Neural crest cell (in vitro differentiated cells): ENCODE measurements around the gene MOV10L1. TPM values are rescaled to one million over a fixed set of nuclear protein-coding genes. Genes with fewer than 3 reads are reported as not detected.

ENCODE experiments used
- DNase-seq: peaks from one replicate; pipeline ENCODE4 v3.0.0; 2021; ENCODE audit warnings: low read depth, mixed read lengths, low spot score
- H3K27ac Mint-ChIP-seq: one replicate; pipeline ENCODE4 v1.8.0; 2021; ENCODE audit warnings: mild to moderate bottlenecking, mixed read lengths; ENCODE audit not compliant: unreplicated experiment
- H3K27me3 Mint-ChIP-seq: 2 replicates; pipeline ENCODE4 v1.8.0; 2021; ENCODE audit warnings: low read depth, mild to moderate bottlenecking, mixed read lengths
- H3K36me3 Mint-ChIP-seq: 2 replicates; pipeline ENCODE4 v1.8.0; 2021; ENCODE audit warnings: low read depth, mild to moderate bottlenecking, mixed read lengths
- H3K4me1 Mint-ChIP-seq: 2 replicates; pipeline ENCODE4 v1.8.0; 2021; ENCODE audit warnings: mixed read lengths
- H3K4me3 Mint-ChIP-seq: one replicate; pipeline ENCODE4 v1.8.0; 2021; ENCODE audit warnings: mild to moderate bottlenecking, mixed read lengths
- H3K9me3 Mint-ChIP-seq: 2 replicates; pipeline ENCODE4 v1.8.0; 2021; ENCODE audit warnings: mixed read lengths
- total RNA-seq: library from RNA; stranded (reverse); gene quantifications from 2 replicates; pipeline ENCODE4 v1.2.1, GENCODE V29; 2021
- TF ChIP-seq, protein P1 (sequence below): fragments of 200-600 bp; sonication (generic); conservative IDR thresholded peaks from 2 replicates; pipeline ENCODE4 v1.5.0; 2021; ENCODE audit warnings: antibody characterized with exemption, mild to moderate bottlenecking

The MOV10L1 gene
- total RNA-seq, 1 donor from 2014 or later = not detected

GRCh38 chr22:50209893-50210292 is 120.1 kb downstream of the MOV10L1 start:
- peak; percentile 71 for DNase-seq
- TF ChIP-seq, protein P1, sequence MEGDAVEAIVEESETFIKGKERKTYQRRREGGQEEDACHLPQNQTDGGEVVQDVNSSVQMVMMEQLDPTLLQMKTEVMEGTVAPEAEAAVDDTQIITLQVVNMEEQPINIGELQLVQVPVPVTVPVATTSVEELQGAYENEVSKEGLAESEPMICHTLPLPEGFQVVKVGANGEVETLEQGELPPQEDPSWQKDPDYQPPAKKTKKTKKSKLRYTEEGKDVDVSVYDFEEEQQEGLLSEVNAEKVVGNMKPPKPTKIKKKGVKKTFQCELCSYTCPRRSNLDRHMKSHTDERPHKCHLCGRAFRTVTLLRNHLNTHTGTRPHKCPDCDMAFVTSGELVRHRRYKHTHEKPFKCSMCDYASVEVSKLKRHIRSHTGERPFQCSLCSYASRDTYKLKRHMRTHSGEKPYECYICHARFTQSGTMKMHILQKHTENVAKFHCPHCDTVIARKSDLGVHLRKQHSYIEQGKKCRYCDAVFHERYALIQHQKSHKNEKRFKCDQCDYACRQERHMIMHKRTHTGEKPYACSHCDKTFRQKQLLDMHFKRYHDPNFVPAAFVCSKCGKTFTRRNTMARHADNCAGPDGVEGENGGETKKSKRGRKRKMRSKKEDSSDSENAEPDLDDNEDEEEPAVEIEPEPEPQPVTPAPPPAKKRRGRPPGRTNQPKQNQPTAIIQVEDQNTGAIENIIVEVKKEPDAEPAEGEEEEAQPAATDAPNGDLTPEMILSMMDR = peak; percentile 88
- Mint-ChIP-seq H3K4me1 (peaks cover 13% of the 10 kb centered on the region), H3K27ac (no peak overlapping the region), H3K4me3 (peak overlapping the region; percentile 77), H3K27me3 (peaks cover 4% of the 10 kb centered on the region), H3K36me3 (peaks cover 27% of the 10 kb centered on the region), H3K9me3 (no peaks in the 10 kb centered on the region)

- no peak overlapping the region for H3K4me3 Mint-ChIP-seq
- no peak for DNase-seq
Measured at GRCh38 chr22:50210378-50211139, 120.8 kb downstream of the MOV10L1 start.

GRCh38 chr22:50211147-50211546 is 121.3 kb downstream of the MOV10L1 start:
- Mint-ChIP-seq H3K4me3 (no peak overlapping the region), H3K4me1 (peaks cover 9% of the 10 kb centered on the region), H3K27ac (peak overlapping the region; percentile 87), H3K27me3 (peaks cover 4% of the 10 kb centered on the region), H3K9me3 (no peaks in the 10 kb centered on the region), H3K36me3 (peaks cover 28% of the 10 kb centered on the region)
- no peak for DNase-seq
- TF ChIP-seq, protein P1 = no peak

More at GRCh38 chr22:50210378-50211139, 120.8 kb downstream of the MOV10L1 start:
- H3K9me3 Mint-ChIP-seq = no peaks in the 10 kb centered on the region
- H3K27ac Mint-ChIP-seq = no peak overlapping the region
- peaks cover 28% of the 10 kb centered on the region for H3K36me3 Mint-ChIP-seq
- H3K27me3 Mint-ChIP-seq = peaks cover 4% of the 10 kb centered on the region
- peaks cover 9% of the 10 kb centered on the region for H3K4me1 Mint-ChIP-seq
- TF ChIP-seq, protein P1 = no peak

Other genes with a start within 250 kb of the MOV10L1 start
- gene ZBED4, start 236.2 kb upstream of the MOV10L1 start, total RNA-seq = 43.8 and 44.5 TPM in 2 replicates
- 21.2 and 24.7 TPM in 2 replicates for gene ALG12, start 171.6 kb upstream of the MOV10L1 start, total RNA-seq
- gene CRELD2, start 171.4 kb upstream of the MOV10L1 start, total RNA-seq = 39.6 and 43.8 TPM in 2 replicates
- gene PIM3, start 129.2 kb upstream of the MOV10L1 start, total RNA-seq = 29.9 and 31.0 TPM in 2 replicates
- 0.07 TPM in 1 of 2 replicates, not detected in the other for gene IL17REL, start 77.2 kb upstream of the MOV10L1 start, total RNA-seq
- gene TTLL8, start 31.7 kb upstream of the MOV10L1 start, total RNA-seq = not detected in 2 replicates
- gene MLC1, start 4.6 kb upstream of the MOV10L1 start, total RNA-seq = 2.0 and 3.3 TPM in 2 replicates
- gene PANX2, start 80.7 kb downstream of the MOV10L1 start, total RNA-seq = 2.5 and 3.0 TPM in 2 replicates
- 45.7 and 46.9 TPM in 2 replicates for gene TRABD, start 95.9 kb downstream of the MOV10L1 start, total RNA-seq
- gene SELENOO, start 111.0 kb downstream of the MOV10L1 start, total RNA-seq = 24.3 and 24.5 TPM in 2 replicates
- 48.8 and 54.4 TPM in 2 replicates for gene TUBGCP6, start 155.0 kb downstream of the MOV10L1 start, total RNA-seq
- 49.9 and 52.9 TPM in 2 replicates for gene HDAC10, start 161.3 kb downstream of the MOV10L1 start, total RNA-seq
- gene MAPK12, start 171.7 kb downstream of the MOV10L1 start, total RNA-seq = 45.1 and 46.5 TPM in 2 replicates
- gene MAPK11, start 180.4 kb downstream of the MOV10L1 start, total RNA-seq = 15.9 and 16.3 TPM in 2 replicates
- 128 and 130 TPM in 2 replicates for gene PLXNB2, start 217.6 kb downstream of the MOV10L1 start, total RNA-seq
- 18.8 and 22.0 TPM in 2 replicates for gene DENND6B, start 237.0 kb downstream of the MOV10L1 start, total RNA-seq